B cell (primary cell): ENCODE data around the gene PTPN20. TPM values are rescaled to one million over a fixed set of nuclear protein-coding genes. Genes with fewer than 3 reads are reported as not detected.

Experiments used
- ATAC-seq: fragments of 200-7000 bp; cut with Tn5 transposase; one replicate; pipeline ENCODE4 v1.10.0; 2021; ENCODE audit warnings: low read depth, mild to moderate bottlenecking, moderate number of reproducible peaks, moderate library complexity
- CTCF ChIA-PET: fragments of 350-600 bp; sonication (Branson Sonifier 250); formaldehyde crosslinking; loops from one replicate; lab custom pipeline; 2021; ENCODE audit warnings: antibody characterized with exemption, inconsistent platforms; lab: Charles Lee
- POLR2A ChIA-PET: fragments of 350-600 bp; sonication (Branson Sonifier 250); formaldehyde crosslinking; loops from one replicate; lab custom pipeline; 2021; ENCODE audit warnings: antibody characterized with exemption; lab: Charles Lee
- DNase-seq: peaks from one replicate; pipeline ENCODE4 v3.0.0; 2013
- H2AFZ ChIP-seq: 2 replicates; pipeline ENCODE4 v1.6.1; 2012; ENCODE audit warnings: mild to moderate bottlenecking, low read depth, low read length; ENCODE audit not compliant: insufficient read depth, poor library complexity, severe bottlenecking
- H3K27ac ChIP-seq, 2 donors: 1 replicate in 1 of 2; 2 replicates in 1 of 2; pipeline ENCODE4 v1.5.1; 2012 to 2013; ENCODE audit warnings: low read length in 2 of 2, mild to moderate bottlenecking in 2 of 2, moderate library complexity in 1 of 2
- H3K27me3 ChIP-seq, 4 experiments: fragments of 200-600 bp in 1 of 4; sonication (generic) in 1 of 4; replicated peaks in 1 of 4; 1 replicate in 2 of 4; 2 replicates in 2 of 4; pipeline versions ENCODE4 v1.6.1 to v1.7.0; 2013 to 2016; ENCODE audit warnings: low read length in 3 of 4, mild to moderate bottlenecking in 2 of 4, mixed read lengths in 1 of 4, moderate library complexity in 1 of 4; ENCODE audit not compliant: insufficient read depth in 4 of 4, control insufficient read depth in 3 of 4; ENCODE audit errors: control extremely low read depth in 1 of 4
- H3K36me3 ChIP-seq, 2 experiments: replicated peaks in 1 of 2; 1 replicate in 1 of 2; 2 replicates in 1 of 2; pipeline versions ENCODE4 v1.6.1 to v1.7.1; 2013; ENCODE audit warnings: low read length in 1 of 2; ENCODE audit not compliant: insufficient read depth in 2 of 2, control insufficient read depth in 1 of 2; ENCODE audit errors: control extremely low read depth in 1 of 2, extremely low read depth in 1 of 2
- H3K4me1 ChIP-seq, 2 donors: fragments of 200-600 bp in 1 of 2; sonication (generic) in 1 of 2; 1 replicate in 1 of 2; 2 replicates in 1 of 2; pipeline versions ENCODE4 v1.5.1 to v1.6.1; 2013 to 2017; ENCODE audit warnings: low read length in 2 of 2; ENCODE audit not compliant: control insufficient read depth in 2 of 2, insufficient read depth in 2 of 2
- H3K4me2 ChIP-seq: replicated peaks from 2 replicates; pipeline ENCODE3; 2012; ENCODE audit warnings: mild to moderate bottlenecking, low read depth, low read length; ENCODE audit not compliant: poor library complexity, severe bottlenecking
- H3K4me3 ChIP-seq, 5 experiments: fragments of 200-600 bp in 1 of 5; sonication (generic) in 1 of 5; 1 replicate in 3 of 5; 2 replicates in 2 of 5; pipeline versions ENCODE4 v1.5.1 to v1.7.0; 2011 to 2016; ENCODE audit warnings: low read length in 4 of 5, mild to moderate bottlenecking in 4 of 5, low read depth in 2 of 5, control low read depth in 1 of 5, moderate library complexity in 1 of 5; ENCODE audit not compliant: insufficient read depth in 1 of 5; ENCODE audit errors: control extremely low read depth in 1 of 5, extremely low read depth in 1 of 5
- H3K79me2 ChIP-seq: fragments of 200-600 bp; sonication (generic); one replicate; pipeline ENCODE4 v1.6.0; 2016; ENCODE audit warnings: low read length; ENCODE audit not compliant: control insufficient read depth, insufficient read depth
- H3K9ac ChIP-seq: fragments of 200-600 bp; sonication (generic); 2 replicates; pipeline ENCODE4 v1.6.1; 2017; ENCODE audit warnings: mild to moderate bottlenecking, low read length, moderate library complexity
- H3K9me3 ChIP-seq, 3 donors: one replicate each; pipeline versions ENCODE4 v1.6.1 to v1.7.1; 2013; ENCODE audit warnings: low read length in 2 of 3; ENCODE audit not compliant: control insufficient read depth in 2 of 3, insufficient read depth in 1 of 3; ENCODE audit errors: control extremely low read depth in 1 of 3
- H4K20me1 ChIP-seq: 2 replicates; pipeline ENCODE4 v1.6.0; 2012; ENCODE audit warnings: mild to moderate bottlenecking, low read length; ENCODE audit not compliant: insufficient read depth, control insufficient read depth, poor library complexity, severe bottlenecking
- H3K27ac Mint-ChIP-seq: one replicate; pipeline ENCODE4 v1.8.0; 2021; ENCODE audit warnings: mixed read lengths
- H3K27me3 Mint-ChIP-seq: one replicate; pipeline ENCODE4 v1.8.0; 2021; ENCODE audit warnings: mixed read lengths
- H3K4me1 Mint-ChIP-seq: one replicate; pipeline ENCODE4 v1.8.0; 2021; ENCODE audit warnings: mixed read lengths
- H3K4me3 Mint-ChIP-seq: one replicate; pipeline ENCODE4 v1.8.0; 2021; ENCODE audit warnings: mixed read lengths
- H3K9me3 Mint-ChIP-seq: one replicate; pipeline ENCODE4 v1.8.0; 2022; ENCODE audit warnings: mixed read lengths; ENCODE audit not compliant: insufficient read depth
- EZH2 ChIP-seq: IDR thresholded peaks from 2 replicates; pipeline ENCODE4 v1.6.1; 2012; ENCODE audit warnings: borderline replicate concordance, low read depth, mild to moderate bottlenecking, moderate library complexity, low read length; ENCODE audit not compliant: insufficient read depth, poor library complexity, severe bottlenecking
- WGBS: methylation state at CpG from one replicate; pipeline ENCODE4 v1.1.5; 2013; ENCODE audit warnings: missing lambda C conversion rate; ENCODE audit not compliant: insufficient coverage; 5-methylcytosine and 5-hydroxymethylcytosine counted together
- intact Hi-C: fragments of 100-400 bp; cut with micrococcal nuclease; formaldehyde crosslinking; loops from one replicate; pipeline ENCODE4 v1.10.0; 2022
- polyA plus RNA-seq: library from polyadenylated mRNA; depleted of rRNA; stranded (reverse); fragments of >200 nt; gene quantifications from 2 replicates; pipeline ENCODE4 v1.2.3, GENCODE V29; 2012
- total RNA-seq, 2 donors: library from RNA; stranded (reverse); fragments of 120-200 nt in 1 of 2; gene quantifications; 1 replicate in 1 of 2; 2 replicates in 1 of 2; pipeline versions ENCODE4 v1.2.3 to v1.2.4, GENCODE V29; 2013 to 2022
- TF ChIP-seq, protein P1 (sequence below): fragments of 200-600 bp; IDR thresholded peaks from one replicate; pipeline ENCODE4 v1.8.0; 2022; ENCODE audit warnings: antibody characterized with exemption, mild to moderate bottlenecking

The PTPN20 gene
- total and polyA plus RNA-seq, 2 donors (not counting 1 experiment from before 2014, with no cell fraction given): 0.24 to 4.2 TPM

DNA sequence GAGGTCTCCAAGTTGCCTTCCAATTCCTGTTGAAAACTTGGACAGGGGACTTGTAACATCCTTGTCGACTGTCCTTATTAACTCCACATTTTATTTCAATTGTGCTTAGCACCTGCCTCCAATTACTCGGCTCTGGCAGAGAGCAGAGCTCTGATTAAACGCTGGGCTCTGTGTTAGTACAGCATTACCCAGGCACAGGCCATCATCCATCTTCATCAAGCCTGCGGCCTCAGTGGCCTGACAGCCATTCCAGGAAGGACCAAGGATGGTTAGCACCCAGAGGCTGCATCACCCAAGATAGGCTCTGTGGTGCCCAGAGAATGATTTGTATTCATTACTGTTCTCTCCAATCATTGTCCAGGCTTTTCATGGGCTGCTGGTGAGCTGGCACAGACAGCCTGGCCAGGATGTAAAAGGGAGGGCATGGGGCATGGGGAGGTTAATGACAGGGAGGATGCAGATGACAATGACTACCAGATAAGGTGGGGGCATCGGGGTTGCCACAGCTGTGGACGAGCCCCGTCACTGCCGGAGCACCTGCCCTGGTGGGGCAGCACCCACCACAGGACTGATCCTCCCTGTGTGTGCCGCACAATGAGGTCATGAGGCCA is 123.3 kb downstream of the PTPN20 start:
- Histone ChIP-seq H3K4me2 (no peak overlapping the region), H3K27ac (no peak overlapping the region), H2AFZ (no peak overlapping the region), H4K20me1 (no peaks in the 10 kb centered on the region), H3K4me1 (no peaks in the 10 kb centered on the region), H3K79me2 (no peaks in the 10 kb centered on the region), H3K27me3 (no peaks in the 10 kb centered on the region), H3K9me3 (no peaks in the 10 kb centered on the region), H3K4me3 (no peak overlapping the region), H3K36me3 (no peaks in the 10 kb centered on the region), H3K9ac (no peak overlapping the region)
- 83% methylated on average over 6 of the region's 9 CpGs for WGBS
- POLR2A ChIA-PET: no interaction called here
- H3K27ac Mint-ChIP-seq: no peak overlapping the region
- H3K9me3 Mint-ChIP-seq: no peaks in the 10 kb centered on the region
- intact Hi-C loops: no loop called here
- H3K4me1 Mint-ChIP-seq: no peaks in the 10 kb centered on the region
- H3K27me3 Mint-ChIP-seq: peaks cover 6% of the 10 kb centered on the region
- ATAC-seq (no peak), DNase-seq (no peak)
- TF ChIP-seq, protein P1, sequence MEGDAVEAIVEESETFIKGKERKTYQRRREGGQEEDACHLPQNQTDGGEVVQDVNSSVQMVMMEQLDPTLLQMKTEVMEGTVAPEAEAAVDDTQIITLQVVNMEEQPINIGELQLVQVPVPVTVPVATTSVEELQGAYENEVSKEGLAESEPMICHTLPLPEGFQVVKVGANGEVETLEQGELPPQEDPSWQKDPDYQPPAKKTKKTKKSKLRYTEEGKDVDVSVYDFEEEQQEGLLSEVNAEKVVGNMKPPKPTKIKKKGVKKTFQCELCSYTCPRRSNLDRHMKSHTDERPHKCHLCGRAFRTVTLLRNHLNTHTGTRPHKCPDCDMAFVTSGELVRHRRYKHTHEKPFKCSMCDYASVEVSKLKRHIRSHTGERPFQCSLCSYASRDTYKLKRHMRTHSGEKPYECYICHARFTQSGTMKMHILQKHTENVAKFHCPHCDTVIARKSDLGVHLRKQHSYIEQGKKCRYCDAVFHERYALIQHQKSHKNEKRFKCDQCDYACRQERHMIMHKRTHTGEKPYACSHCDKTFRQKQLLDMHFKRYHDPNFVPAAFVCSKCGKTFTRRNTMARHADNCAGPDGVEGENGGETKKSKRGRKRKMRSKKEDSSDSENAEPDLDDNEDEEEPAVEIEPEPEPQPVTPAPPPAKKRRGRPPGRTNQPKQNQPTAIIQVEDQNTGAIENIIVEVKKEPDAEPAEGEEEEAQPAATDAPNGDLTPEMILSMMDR: no peak
- no peak for TF ChIP-seq EZH2
- CTCF ChIA-PET: interaction anchor here (1.1 to 1.7 kb wide), 4 partner anchors 9 to 15 kb away, joined by 3 to 5 read pairs (median 4); no protein-coding TSS in a partner anchor
- H3K4me3 Mint-ChIP-seq: no peak overlapping the region

GRCh38 chr10:47035171-47035818 is 124.1 kb downstream of the PTPN20 start:
- no peaks in the 10 kb centered on the region for H3K9me3 ChIP-seq

More at GRCh38 chr10:47035171-47035818, 124.1 kb downstream of the PTPN20 start:
- no peaks in the 10 kb centered on the region for H3K79me2 ChIP-seq
- no peak for ATAC-seq
- no peak overlapping the region for H3K9ac ChIP-seq
- intact Hi-C loops: no loop called here
- no peaks in the 10 kb centered on the region for H3K4me1 Mint-ChIP-seq
- H3K36me3 ChIP-seq: no peaks in the 10 kb centered on the region
- no peak overlapping the region for H3K4me3 Mint-ChIP-seq
- TF ChIP-seq, protein P1: no peak
- no peaks in the 10 kb centered on the region for H3K9me3 Mint-ChIP-seq
- WGBS: 87% methylated on average over 5 of the region's 7 CpGs
- H2AFZ ChIP-seq: no peak overlapping the region
- no peak overlapping the region for H3K27ac ChIP-seq
- H3K27ac Mint-ChIP-seq: no peak overlapping the region
- no peak for DNase-seq
- H3K27me3 Mint-ChIP-seq: peaks cover 6% of the 10 kb centered on the region
- POLR2A ChIA-PET: no interaction called here
- no peaks in the 10 kb centered on the region for H4K20me1 ChIP-seq
- no peak overlapping the region for H3K4me2 ChIP-seq
- H3K4me1 ChIP-seq: no peaks in the 10 kb centered on the region
- no peak overlapping the region for H3K4me3 ChIP-seq
- CTCF ChIA-PET: interaction anchor here (0.7 to 1.5 kb wide), 3 partner anchors 10 to 14 kb away, joined by 3 read pairs; no protein-coding TSS in a partner anchor
- H3K27me3 ChIP-seq: no peaks in the 10 kb centered on the region
